Memory B cell (primary cell): ENCODE data around the gene LY86.

Experiments
- ATAC-seq: fragments of 150-1000 bp; cut with Tn5 transposase; 2 replicates; pipeline ENCODE4 v1.10.0; 2021; ENCODE audit warnings: low read depth, mild to moderate bottlenecking, moderate library complexity
- DNase-seq, 2 donors: peaks; one replicate each; pipeline ENCODE4 v3.0.0; 2022; ENCODE audit warnings: low spot score in 2 of 2
- H3K27ac Mint-ChIP-seq: one replicate; pipeline ENCODE4 v1.8.0; 2022; ENCODE audit warnings: mild to moderate bottlenecking, moderate library complexity, mixed read lengths
- H3K27me3 Mint-ChIP-seq: one replicate; pipeline ENCODE4 v1.8.0; 2022; ENCODE audit warnings: mixed read lengths
- H3K36me3 Mint-ChIP-seq: one replicate; pipeline ENCODE4 v1.8.0; 2022; ENCODE audit warnings: mild to moderate bottlenecking, mixed read lengths
- H3K4me1 Mint-ChIP-seq: one replicate; pipeline ENCODE4 v1.8.0; 2022; ENCODE audit warnings: mixed read lengths
- H3K4me3 Mint-ChIP-seq: one replicate; pipeline ENCODE4 v1.8.0; 2022; ENCODE audit warnings: mild to moderate bottlenecking, moderate library complexity, mixed read lengths
- H3K9me3 Mint-ChIP-seq: one replicate; pipeline ENCODE4 v1.8.0; 2022; ENCODE audit warnings: mixed read lengths

LY86 gene

DNA sequence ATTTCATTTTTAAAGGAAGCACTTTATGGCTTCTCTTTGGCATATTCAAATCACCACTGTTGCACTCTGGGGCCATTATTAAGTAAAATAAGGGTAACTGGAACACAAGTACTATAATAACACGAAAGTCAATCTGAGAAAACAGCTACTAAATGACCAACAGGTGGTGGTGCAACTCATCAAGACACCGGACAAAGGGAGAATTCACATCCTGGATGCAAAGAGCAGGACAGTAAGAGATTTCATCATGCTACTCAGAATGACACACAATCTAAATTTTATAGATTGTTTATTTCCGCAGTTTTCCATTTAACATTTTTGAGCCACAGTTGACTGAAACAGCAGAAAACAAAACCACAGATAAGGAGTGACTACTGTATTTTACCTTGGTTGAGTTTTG, 27.6 kb upstream of the LY86 start:
- Mint-ChIP-seq H3K27me3 (no peaks in the 10 kb centered on the region), H3K27ac (no peak overlapping the region), H3K4me1 (peaks cover 13% of the 10 kb centered on the region), H3K4me3 (no peak overlapping the region), H3K9me3 (peaks cover 2% of the 10 kb centered on the region), H3K36me3 (peaks cover 17% of the 10 kb centered on the region)
- no peak for ATAC-seq
- no peak for DNase-seq

GRCh38 chr6:6564154-6564553, 24.4 kb upstream of the LY86 start:
- ATAC-seq (no peak), DNase-seq (no peak)
- Mint-ChIP-seq H3K27ac (peak overlapping the region; percentile 29), H3K4me1 (peaks cover 10% of the 10 kb centered on the region), H3K27me3 (no peaks in the 10 kb centered on the region), H3K9me3 (peaks cover 2% of the 10 kb centered on the region), H3K36me3 (peaks cover 23% of the 10 kb centered on the region), H3K4me3 (no peak overlapping the region)

GRCh38 chr6:6565069-6565468, 23.5 kb upstream of the LY86 start:
- H3K4me3 Mint-ChIP-seq, result no peak overlapping the region
- ATAC-seq (no peak), DNase-seq (no peak)
- no peaks in the 10 kb centered on the region for H3K27me3 Mint-ChIP-seq
- peak overlapping the region; percentile 15 for H3K27ac Mint-ChIP-seq
- peaks cover 10% of the 10 kb centered on the region for H3K4me1 Mint-ChIP-seq
- H3K9me3 Mint-ChIP-seq, result peaks cover 2% of the 10 kb centered on the region
- peaks cover 26% of the 10 kb centered on the region for H3K36me3 Mint-ChIP-seq

DNA sequence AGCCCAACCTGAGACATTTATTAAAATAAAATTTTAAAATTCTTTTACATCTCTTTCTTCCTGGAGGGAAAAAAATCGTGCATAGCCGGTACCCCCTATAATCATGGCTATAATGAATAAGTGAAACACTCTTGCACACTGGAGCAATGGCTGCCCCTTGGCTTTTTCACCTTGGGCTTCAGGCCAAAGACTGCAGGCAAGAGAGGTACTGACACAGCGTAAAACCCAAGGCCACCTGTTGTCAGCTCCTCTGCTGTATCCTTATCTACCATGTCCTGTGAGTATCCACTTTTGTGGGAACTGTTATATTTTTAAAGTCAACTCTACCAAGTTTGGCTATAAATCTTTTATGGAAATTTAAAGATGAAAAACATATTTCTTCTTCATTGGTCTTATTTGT, 23.0 kb upstream of the LY86 start:
- H3K27ac Mint-ChIP-seq, result no peak overlapping the region
- no peak for DNase-seq
- H3K27me3 Mint-ChIP-seq, result no peaks in the 10 kb centered on the region
- peaks cover 2% of the 10 kb centered on the region for H3K9me3 Mint-ChIP-seq
- H3K36me3 Mint-ChIP-seq, result peaks cover 27% of the 10 kb centered on the region
- no peak overlapping the region for H3K4me3 Mint-ChIP-seq
- peaks cover 10% of the 10 kb centered on the region for H3K4me1 Mint-ChIP-seq
- ATAC-seq, result no peak

GRCh38 chr6:6566766-6567165, 21.8 kb upstream of the LY86 start:
- Mint-ChIP-seq H3K4me1 (peaks cover 9% of the 10 kb centered on the region), H3K27ac (no peak overlapping the region), H3K4me3 (no peak overlapping the region), H3K36me3 (peaks cover 29% of the 10 kb centered on the region), H3K9me3 (peaks cover 2% of the 10 kb centered on the region), H3K27me3 (no peaks in the 10 kb centered on the region)
- ATAC-seq, result no peak
- DNase-seq, result no peak

DNA sequence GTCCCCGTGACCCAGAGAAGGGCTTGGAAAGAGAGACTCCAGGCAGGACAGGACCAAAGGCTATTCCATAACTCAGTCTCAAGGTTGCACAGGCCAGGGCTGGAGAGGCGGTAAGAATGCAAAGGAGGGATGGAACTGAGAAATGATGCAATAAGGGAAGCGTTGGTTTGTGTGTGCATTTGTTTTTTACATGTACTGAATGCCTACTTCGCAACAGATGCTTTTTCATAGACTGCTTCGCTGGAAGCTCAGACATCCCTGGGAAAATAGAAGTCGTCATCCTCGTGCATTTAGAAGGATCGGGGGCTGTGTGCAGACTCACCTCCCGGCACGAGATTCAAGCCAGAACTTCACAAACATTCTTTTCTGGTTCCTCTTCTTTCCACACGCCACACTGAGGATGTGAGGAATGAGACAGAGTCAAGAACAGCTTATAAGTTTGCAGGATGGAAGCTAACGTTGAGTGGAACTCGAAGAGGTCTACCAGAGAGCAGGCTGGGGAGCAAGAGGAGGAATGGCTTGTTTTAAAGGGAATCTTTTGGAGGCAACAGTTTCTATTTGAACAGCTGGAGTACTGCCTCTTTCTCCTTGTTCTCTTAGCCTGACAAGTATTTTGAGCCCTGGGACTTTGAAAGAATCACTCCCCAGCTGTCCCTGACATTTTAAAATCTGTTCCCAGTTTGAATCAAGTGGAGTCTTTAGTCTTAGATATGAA, 19.3 kb upstream of the LY86 start:
- Mint-ChIP-seq H3K36me3 (peaks cover 22% of the 10 kb centered on the region), H3K9me3 (no peaks in the 10 kb centered on the region), H3K4me1 (peaks cover 7% of the 10 kb centered on the region), H3K27ac (no peak overlapping the region), H3K27me3 (no peaks in the 10 kb centered on the region), H3K4me3 (no peak overlapping the region)
- no peak for DNase-seq
- ATAC-seq, result no peak

DNA sequence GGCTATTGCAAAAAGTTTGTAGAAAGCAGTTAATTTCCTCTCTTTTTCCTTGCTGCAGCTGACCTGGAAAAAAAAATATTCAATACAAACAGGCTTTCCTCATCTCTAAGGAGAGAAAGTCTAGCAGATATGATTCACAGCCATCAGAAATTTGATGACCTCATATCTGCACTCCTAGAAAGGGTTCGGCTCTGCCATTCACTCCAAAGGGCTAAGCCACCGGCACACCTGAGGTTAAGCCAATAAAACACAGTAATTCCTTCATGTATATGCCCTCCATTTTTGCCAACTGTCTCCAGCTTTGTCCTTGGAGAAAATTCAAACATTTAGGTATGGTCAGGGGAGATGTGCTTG, 18.7 kb upstream of the LY86 start:
- no peak for DNase-seq
- Mint-ChIP-seq H3K27ac (no peak overlapping the region), H3K4me1 (peaks cover 4% of the 10 kb centered on the region), H3K27me3 (no peaks in the 10 kb centered on the region), H3K9me3 (peaks cover 3% of the 10 kb centered on the region), H3K36me3 (peaks cover 21% of the 10 kb centered on the region), H3K4me3 (no peak overlapping the region)
- no peak for ATAC-seq

GRCh38 chr6:6570929-6571671, 17.4 kb upstream of the LY86 start:
- Mint-ChIP-seq H3K27me3 (no peaks in the 10 kb centered on the region), H3K4me1 (peaks cover 4% of the 10 kb centered on the region), H3K9me3 (peaks cover 4% of the 10 kb centered on the region), H3K4me3 (no peak overlapping the region), H3K36me3 (peaks cover 20% of the 10 kb centered on the region), H3K27ac (no peak overlapping the region)
- ATAC-seq (no peak), DNase-seq (no peak)

GRCh38 chr6:6575143-6575542, 13.4 kb upstream of the LY86 start:
- Mint-ChIP-seq H3K27me3 (no peaks in the 10 kb centered on the region), H3K36me3 (peaks cover 23% of the 10 kb centered on the region), H3K27ac (no peak overlapping the region), H3K9me3 (peaks cover 6% of the 10 kb centered on the region), H3K4me3 (no peak overlapping the region), H3K4me1 (peaks cover 17% of the 10 kb centered on the region)
- ATAC-seq, result no peak
- no peak for DNase-seq

GRCh38 chr6:6577735-6578134, 10.8 kb upstream of the LY86 start:
- H3K27me3 Mint-ChIP-seq, result no peaks in the 10 kb centered on the region
- H3K36me3 Mint-ChIP-seq, result peaks cover 24% of the 10 kb centered on the region
- DNase-seq, result no peak
- H3K4me1 Mint-ChIP-seq, result peaks cover 16% of the 10 kb centered on the region
- ATAC-seq, result no peak
- H3K9me3 Mint-ChIP-seq, result peaks cover 6% of the 10 kb centered on the region
- H3K27ac Mint-ChIP-seq, result no peak overlapping the region
- no peak overlapping the region for H3K4me3 Mint-ChIP-seq

- H3K27ac Mint-ChIP-seq, result no peak overlapping the region
- H3K9me3 Mint-ChIP-seq, result peaks cover 6% of the 10 kb centered on the region
- DNase-seq, result no peak
- ATAC-seq, result no peak
- H3K27me3 Mint-ChIP-seq, result no peaks in the 10 kb centered on the region
- H3K36me3 Mint-ChIP-seq, result peaks cover 21% of the 10 kb centered on the region
- no peak overlapping the region for H3K4me3 Mint-ChIP-seq
- H3K4me1 Mint-ChIP-seq, result peaks cover 23% of the 10 kb centered on the region
Observed at GRCh38 chr6:6579281-6579680, 9.2 kb upstream of the LY86 start.

DNA sequence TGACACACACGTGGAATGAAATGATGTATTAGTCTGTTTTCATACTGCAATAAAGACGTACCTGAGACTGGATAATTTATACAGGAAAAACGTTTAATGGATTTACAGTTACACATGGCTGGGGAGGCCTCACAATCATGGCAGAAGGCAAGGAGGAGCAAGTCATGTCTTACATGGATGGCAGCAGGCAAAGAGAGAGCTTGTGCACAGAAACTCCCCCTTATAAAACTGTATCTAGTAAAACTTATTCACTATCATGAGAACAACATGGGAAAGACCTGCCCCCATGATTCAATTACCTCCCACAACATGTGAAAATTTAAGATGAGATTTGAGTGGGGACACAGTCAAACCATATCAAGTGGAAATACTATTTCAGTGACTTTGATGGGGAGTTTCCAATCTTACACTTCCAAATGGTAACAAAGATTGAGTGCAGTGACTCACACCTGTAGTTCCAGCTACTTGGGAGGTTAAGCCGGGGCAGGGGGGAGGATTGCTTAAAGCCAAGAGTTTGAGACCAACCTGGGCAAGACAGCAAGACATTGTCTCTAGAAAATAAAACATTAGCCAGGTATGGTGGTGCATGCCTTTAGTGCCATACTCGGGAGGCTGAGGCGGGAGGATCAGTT, 8.2 kb upstream of the LY86 start:
- Mint-ChIP-seq H3K4me3 (no peak overlapping the region), H3K36me3 (peaks cover 18% of the 10 kb centered on the region), H3K4me1 (peaks cover 33% of the 10 kb centered on the region), H3K27ac (no peak overlapping the region), H3K27me3 (no peaks in the 10 kb centered on the region), H3K9me3 (peaks cover 3% of the 10 kb centered on the region)
- no peak for DNase-seq
- ATAC-seq, result no peak

- Mint-ChIP-seq H3K27ac (no peak overlapping the region), H3K4me1 (peaks cover 33% of the 10 kb centered on the region), H3K27me3 (no peaks in the 10 kb centered on the region), H3K4me3 (no peak overlapping the region), H3K9me3 (peaks cover 3% of the 10 kb centered on the region), H3K36me3 (peaks cover 18% of the 10 kb centered on the region)
- DNase-seq (no peak), ATAC-seq (no peak)
Observed at GRCh38 chr6:6581054-6581453, 7.5 kb upstream of the LY86 start.

GRCh38 chr6:6582131-6582530, 6.4 kb upstream of the LY86 start:
- DNase-seq (no peak), ATAC-seq (no peak)
- no peaks in the 10 kb centered on the region for H3K27me3 Mint-ChIP-seq
- H3K27ac Mint-ChIP-seq, result no peak overlapping the region
- H3K4me1 Mint-ChIP-seq, result peaks cover 38% of the 10 kb centered on the region
- H3K4me3 Mint-ChIP-seq, result no peak overlapping the region
- H3K9me3 Mint-ChIP-seq, result no peaks in the 10 kb centered on the region
- peaks cover 16% of the 10 kb centered on the region for H3K36me3 Mint-ChIP-seq
